Gastrocnemius medialis (tissue), 4 donors: ENCODE data around the gene PIAS1. TPM values are rescaled to one million over a fixed set of nuclear protein-coding genes. Genes with fewer than 3 reads are reported as not detected.
A peak's percentile ranks its signal among the peaks of the same experiment; 100 is the strongest.

Source experiments
- ATAC-seq, 2 donors: fragments of 150-250 bp; one replicate each; pipeline ENCODE4 v1.9.1; 2016
- DNase-seq, 2 donors: peaks; one replicate each; pipeline ENCODE4 v3.0.0-alpha.2; 2019
- H3K27ac ChIP-seq, 4 donors: fragments of 200-600 bp; sonication (generic); 1 replicate in 1 of 4; 2 replicates in 3 of 4; pipeline ENCODE4 v1.5.1; 2016 to 2018; ENCODE audit warnings: mild to moderate bottlenecking in 2 of 4, moderate library complexity in 1 of 4
- H3K27me3 ChIP-seq, 3 donors: fragments of 200-600 bp; sonication (generic) in 2 of 3; 1 replicate in 1 of 3; 2 replicates in 2 of 3; pipeline versions ENCODE4 v1.5.1 to v1.6.0; 2016 to 2019; ENCODE audit warnings: mild to moderate bottlenecking in 1 of 3, moderate library complexity in 1 of 3
- H3K36me3 ChIP-seq, 2 donors: fragments of 200-600 bp; sonication (generic) in 1 of 2; one replicate each; pipeline ENCODE4 v1.5.1; 2017 to 2018
- H3K4me1 ChIP-seq, 2 donors: fragments of 200-600 bp; sonication (generic) in 1 of 2; one replicate each; pipeline ENCODE4 v1.5.1; 2016 to 2017; ENCODE audit warnings: mild to moderate bottlenecking in 2 of 2
- H3K4me3 ChIP-seq, 4 donors: fragments of 200-600 bp; sonication (generic) in 3 of 4; 1 replicate in 1 of 4; 2 replicates in 3 of 4; pipeline ENCODE4 v1.5.1; 2016 to 2019; ENCODE audit warnings: mild to moderate bottlenecking in 2 of 4
- H3K9me3 ChIP-seq, 3 donors: fragments of 200-600 bp; sonication (generic) in 2 of 3; 1 replicate in 1 of 3; 2 replicates in 2 of 3; pipeline ENCODE4 v1.5.1; 2016 to 2019
- CTCF ChIP-seq, 5 experiments: fragments of 450-650 bp in 3 of 5; fragments of 200-600 bp in 2 of 5; sonication (generic) in 2 of 5; IDR thresholded peaks in 4 of 5; conservative IDR thresholded peaks in 1 of 5; 1 replicate in 4 of 5; 2 replicates in 1 of 5; pipeline ENCODE4 v1.5.1; 2016 to 2019; ENCODE audit warnings: antibody characterized with exemption in 5 of 5, mild to moderate bottlenecking in 3 of 5, moderate library complexity in 3 of 5
- POLR2A ChIP-seq, 2 donors: fragments of 450-650 bp; IDR thresholded peaks; one replicate each; pipeline ENCODE4 v1.6.1; 2017; ENCODE audit warnings: antibody characterized with exemption in 2 of 2, mild to moderate bottlenecking in 2 of 2, moderate library complexity in 2 of 2
- in situ Hi-C, 4 donors: fragments of 200-750 bp; cut with MboI; loops; one replicate each; pipeline versions ENCODE4 v1.15.0 to v1.8.0; 2017; ENCODE audit warnings: low sequenced_read_pairs in 4 of 4
- intact Hi-C: fragments of 100-400 bp; cut with DNase I; formaldehyde crosslinking; loops from one replicate; pipeline ENCODE4 v1.15.1; 2023; ENCODE audit warnings: low total_unique reads
- total RNA-seq, 4 donors: library from RNA; depleted of rRNA; stranded (reverse); fragments of >200 nt; gene quantifications; one replicate each; pipeline versions ENCODE4 v1.1.0 to v1.2.3, GENCODE V29; 2016

Gene PIAS1
- total RNA-seq, 4 donors from 2014 or later: 16.4 to 71.9 (median 23.5) TPM

GRCh38 chr15:68203956-68204355, 149.8 kb downstream of the PIAS1 start:
- no peak for ATAC-seq
- no peak for TF ChIP-seq CTCF (IDR thresholded peaks at IDR 0.05 in 4 of 5, conservative IDR thresholded peaks at IDR 0.05 in 1 of 5)
- TF ChIP-seq POLR2A (IDR thresholded peaks at IDR 0.05): no peak
- Histone ChIP-seq H3K9me3 (no peaks in the 10 kb centered on the region), H3K27me3 (no peaks in the 10 kb centered on the region), H3K36me3 (no peaks in the 10 kb centered on the region), H3K4me1 (peaks cover 30 to 31% of the 10 kb centered on the region in 2 donors), H3K27ac (no peak overlapping the region), H3K4me3 (no peak overlapping the region)
- in situ Hi-C loops: no loop called here
- DNase-seq: no peak
- intact Hi-C loops: no loop called here

- Histone ChIP-seq H3K9me3 (no peaks in the 10 kb centered on the region), H3K4me1 (peaks cover 30 to 31% of the 10 kb centered on the region in 2 donors), H3K27me3 (no peaks in the 10 kb centered on the region), H3K27ac (no peak overlapping the region), H3K4me3 (peak overlapping the region in 1 of 4 donors; percentile 31), H3K36me3 (no peaks in the 10 kb centered on the region)
- no peak for ATAC-seq
- DNase-seq: no peak
- no peak for TF ChIP-seq CTCF (IDR thresholded peaks at IDR 0.05 in 4 of 5, conservative IDR thresholded peaks at IDR 0.05 in 1 of 5)
- TF ChIP-seq POLR2A (IDR thresholded peaks at IDR 0.05): no peak
- intact Hi-C loops (no loop called here), in situ Hi-C loops (no loop called here)
Observed at GRCh38 chr15:68204361-68204760, 150.2 kb downstream of the PIAS1 start.

GRCh38 chr15:68204776-68205557, 150.9 kb downstream of the PIAS1 start, which contains the start of gene CALML4:
Gene CALML4 (minus strand): TSS chr15:68205332. CDS start chr15:68205247, 85 bp downstream.
- in situ Hi-C loops: no loop called here
- H3K27me3 ChIP-seq: no peaks in the 10 kb centered on the region
- H3K4me3 ChIP-seq: peak within 1 kb of the TSS in 3 of 4 donors; percentile 17 to 31 (median 28)
- no peaks in the 10 kb centered on the region for H3K9me3 ChIP-seq
- no peaks in the 10 kb centered on the region for H3K36me3 ChIP-seq
- no peak for TF ChIP-seq CTCF (IDR thresholded peaks at IDR 0.05 in 4 of 5, conservative IDR thresholded peaks at IDR 0.05 in 1 of 5)
- peak in 1 of 2 donors; percentile 7 for TF ChIP-seq POLR2A (IDR thresholded peaks at IDR 0.05)
- DNase-seq (peak; percentile 48 to 67), ATAC-seq (peak; percentile 34 to 67)
- peak within 1 kb of the TSS in 2 of 4 donors; percentile 21 to 23 for H3K27ac ChIP-seq
- intact Hi-C loops: no loop called here
- peaks cover 30 to 31% of the 10 kb centered on the region in 2 donors for H3K4me1 ChIP-seq

GRCh38 chr15:68205558-68205944, 151.4 kb downstream of the PIAS1 start:
- DNase-seq (no peak), ATAC-seq (no peak)
- Histone ChIP-seq H3K27ac (no peak overlapping the region), H3K9me3 (no peaks in the 10 kb centered on the region), H3K36me3 (no peaks in the 10 kb centered on the region), H3K4me1 (peaks cover 31% of the 10 kb centered on the region in 2 donors), H3K4me3 (peak overlapping the region in 3 of 4 donors; percentile 17 to 31 (median 28)), H3K27me3 (no peaks in the 10 kb centered on the region)
- TF ChIP-seq CTCF (IDR thresholded peaks at IDR 0.05 in 4 of 5, conservative IDR thresholded peaks at IDR 0.05 in 1 of 5) (no peak), POLR2A (IDR thresholded peaks at IDR 0.05) (no peak)
- in situ Hi-C loops (no loop called here), intact Hi-C loops (no loop called here)
